ENCODE results near the gene CALD1.

- no peak for TF ChIP-seq CTCF (IDR thresholded peaks at IDR 0.05)
- TF ChIP-seq POLR2A (IDR thresholded peaks at IDR 0.05), result no peak
Observed at GRCh38 chr7:134832367-134832766, 52.9 kb downstream of the CALD1 start.
